SKM-1 (cell line): ENCODE data around the gene BAHD1.

Experiments used
- DNase-seq: peaks from one replicate; lab custom pipeline; 2025; ENCODE audit not compliant: unreplicated experiment; lab: John Stamatoyannopoulos, UW

BAHD1 gene

GRCh38 chr15:40440743-40441564 is at the start of gene BAHD1:
Gene BAHD1, plus strand, starts transcription at chr15:40440953. Its CDS starts 17,512 bp downstream, at chr15:40458465.
- DNase-seq: peak; percentile 93

GRCh38 chr15:40392986-40393948 is 47.5 kb upstream of the BAHD1 start:
- no peak for DNase-seq

GRCh38 chr15:40397688-40398412 is 42.9 kb upstream of the BAHD1 start:
- no peak for DNase-seq

GRCh38 chr15:40398413-40398873 is 42.3 kb upstream of the BAHD1 start:
- peak; percentile 91 for DNase-seq

- no peak for DNase-seq
These were observed 41.4 kb upstream of the BAHD1 start for GRCh38 chr15:40399370-40399769.

- peak; percentile 63 for DNase-seq
These were observed 35.0 kb upstream of the BAHD1 start, which contains the start of gene IVD for GRCh38 chr15:40405501-40406381. Gene IVD, plus strand, starts transcription at chr15:40405795. Its CDS starts 33 bp downstream, at chr15:40405828.

- peak; percentile 18 for DNase-seq
These were observed 33.3 kb upstream of the BAHD1 start for GRCh38 chr15:40407330-40407990.

GRCh38 chr15:40409366-40409765 is 31.4 kb upstream of the BAHD1 start:
- DNase-seq: no peak

GRCh38 chr15:40410476-40410875 is 30.3 kb upstream of the BAHD1 start:
- no peak for DNase-seq

GRCh38 chr15:40412095-40412759 is 28.5 kb upstream of the BAHD1 start:
- DNase-seq: no peak

GRCh38 chr15:40413036-40413435 is 27.7 kb upstream of the BAHD1 start:
- no peak for DNase-seq

GRCh38 chr15:40414816-40415215 is 25.9 kb upstream of the BAHD1 start:
- DNase-seq: no peak

GRCh38 chr15:40415226-40415625 is 25.5 kb upstream of the BAHD1 start:
- no peak for DNase-seq

GRCh38 chr15:40416056-40416455 is 24.7 kb upstream of the BAHD1 start:
- no peak for DNase-seq

GRCh38 chr15:40418126-40418525 is 22.6 kb upstream of the BAHD1 start:
- DNase-seq: no peak

- DNase-seq: no peak
These were observed 20.6 kb upstream of the BAHD1 start for GRCh38 chr15:40420071-40420713.

- DNase-seq: no peak
These were observed 20.0 kb upstream of the BAHD1 start for GRCh38 chr15:40420793-40421192.
